Ishikawa (cell line): Measurements from ENCODE around the gene FASTK.
A peak's percentile ranks its signal among the peaks of the same experiment; 100 is the strongest.

Source experiments
- CEBPB ChIP-seq: IDR thresholded peaks from 2 replicates; pipeline ENCODE4 v1.6.1; 2012
- CREB1 ChIP-seq: IDR thresholded peaks from 2 replicates; pipeline ENCODE4 v1.6.1; 2012; ENCODE audit warnings: low read depth
- EGR1 ChIP-seq: IDR thresholded peaks from 2 replicates; pipeline ENCODE4 v1.6.1; 2012
- EP300 ChIP-seq: IDR thresholded peaks from 2 replicates; pipeline ENCODE4 v1.6.1; 2012; ENCODE audit warnings: borderline replicate concordance
- FOXM1 ChIP-seq: IDR thresholded peaks from 2 replicates; pipeline ENCODE4 v1.6.1; 2012; ENCODE audit warnings: low read depth, borderline replicate concordance
- MAX ChIP-seq: IDR thresholded peaks from 2 replicates; pipeline ENCODE4 v1.6.1; 2012
- NFIC ChIP-seq: IDR thresholded peaks from 2 replicates; pipeline ENCODE4 v1.6.1; 2012
- RAD21 ChIP-seq: IDR thresholded peaks from 2 replicates; pipeline ENCODE4 v1.6.1; 2012; ENCODE audit warnings: low read depth
- REST ChIP-seq: IDR thresholded peaks from 2 replicates; pipeline ENCODE4 v1.6.1; 2012; ENCODE audit warnings: low read depth, mild to moderate bottlenecking
- TAF1 ChIP-seq: IDR thresholded peaks from 2 replicates; pipeline ENCODE4 v1.6.1; 2012; ENCODE audit warnings: low read depth, mild to moderate bottlenecking
- TCF12 ChIP-seq: IDR thresholded peaks from 2 replicates; pipeline ENCODE4 v1.6.1; 2012; ENCODE audit warnings: low read depth
- TEAD4 ChIP-seq: IDR thresholded peaks from 2 replicates; pipeline ENCODE4 v1.6.1; 2012
- YY1 ChIP-seq: IDR thresholded peaks from 2 replicates; pipeline ENCODE4 v1.6.1; 2012; ENCODE audit warnings: low read depth
- ZBTB7A ChIP-seq: IDR thresholded peaks from 2 replicates; pipeline ENCODE4 v1.6.1; 2012; ENCODE audit warnings: low read depth
- TF ChIP-seq, protein P1 (sequence below): IDR thresholded peaks from 2 replicates; pipeline ENCODE4 v1.6.1; 2012

Gene FASTK

GRCh38 chr7:151059367-151060112 lies 21.1 kb downstream of the FASTK start, which contains the start of gene SLC4A2:
SLC4A2 (plus strand) TSS chr7:151059589; CDS start chr7:151061988, 2,399 bp downstream.
- TF ChIP-seq EGR1 (peak; percentile 35), FOXM1 (no peak), ZBTB7A (peak; percentile 96), YY1 (no peak), TAF1 (peak; percentile 37; the same call in 1 of the 2 replicates)
- TF ChIP-seq, protein P1, sequence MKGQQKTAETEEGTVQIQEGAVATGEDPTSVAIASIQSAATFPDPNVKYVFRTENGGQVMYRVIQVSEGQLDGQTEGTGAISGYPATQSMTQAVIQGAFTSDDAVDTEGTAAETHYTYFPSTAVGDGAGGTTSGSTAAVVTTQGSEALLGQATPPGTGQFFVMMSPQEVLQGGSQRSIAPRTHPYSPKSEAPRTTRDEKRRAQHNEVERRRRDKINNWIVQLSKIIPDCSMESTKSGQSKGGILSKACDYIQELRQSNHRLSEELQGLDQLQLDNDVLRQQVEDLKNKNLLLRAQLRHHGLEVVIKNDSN = no peak

- no peak for TF ChIP-seq TEAD4
- peak; percentile 36; the same call in 1 of the 2 replicates for TF ChIP-seq MAX
Measured at GRCh38 chr7:151058781-151059366, 21.7 kb downstream of the FASTK start.

- TF ChIP-seq YY1 (peak; percentile 66; the same call in 1 of the 2 replicates), TEAD4 (peak; percentile 25), EGR1 (no peak), MAX (peak; percentile 49; the same call in 1 of the 2 replicates), CREB1 (peak; percentile 28; the same call in 1 of the 2 replicates), FOXM1 (no peak), CEBPB (no peak), RAD21 (no peak), TAF1 (peak; percentile 48), NFIC (peak; percentile 37; the same call in 1 of the 2 replicates), ZBTB7A (peak; percentile 91; the same call in 1 of the 2 replicates), TCF12 (peak; percentile 70)
- TF ChIP-seq, protein P1 = peak; percentile 57
Measured at GRCh38 chr7:151057989-151058780, 22.4 kb downstream of the FASTK start.

- no peak for TF ChIP-seq YY1
Measured at GRCh38 chr7:151057506-151057988, 23.1 kb downstream of the FASTK start, which contains the start of gene CDK5. CDK5 (minus strand) TSS chr7:151057897; CDS start chr7:151057848, 49 bp downstream.

- TF ChIP-seq CREB1 = no peak
- TF ChIP-seq EGR1 = no peak
- TF ChIP-seq EP300 = no peak
- no peak for TF ChIP-seq REST
- TF ChIP-seq ZBTB7A = no peak
- no peak for TF ChIP-seq RAD21
- TF ChIP-seq, protein P1 = no peak
- TF ChIP-seq FOXM1 = no peak
- TF ChIP-seq MAX = no peak
- TF ChIP-seq TEAD4 = no peak
- no peak for TF ChIP-seq TAF1
- no peak for TF ChIP-seq TCF12
- no peak for TF ChIP-seq YY1
- no peak for TF ChIP-seq CEBPB
Measured at GRCh38 chr7:151056666-151057505, 23.7 kb downstream of the FASTK start.

DNA sequence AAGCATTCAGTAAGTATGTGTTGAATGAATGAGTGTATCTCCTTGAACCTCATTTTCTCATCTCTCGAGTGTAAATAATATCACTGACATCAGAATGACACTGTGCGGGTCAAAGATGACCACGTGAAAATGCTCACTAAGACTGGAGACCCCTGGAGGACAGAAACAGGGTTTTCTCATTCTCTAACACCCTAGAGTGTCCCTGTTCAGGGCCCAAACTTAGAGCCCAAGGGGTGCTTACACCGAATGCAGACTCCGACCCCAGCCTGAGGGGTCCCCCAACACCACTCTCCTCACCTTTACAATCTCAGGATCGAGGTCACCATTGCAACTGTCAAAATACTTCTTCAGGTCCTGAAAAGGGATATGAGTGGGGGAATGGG lies 24.3 kb downstream of the FASTK start:
- TF ChIP-seq CEBPB = no peak
- TF ChIP-seq EGR1 = no peak
- TF ChIP-seq, protein P1 = no peak
- no peak for TF ChIP-seq TAF1
- no peak for TF ChIP-seq NFIC
- TF ChIP-seq FOXM1 = no peak
- TF ChIP-seq CREB1 = no peak
- TF ChIP-seq ZBTB7A = no peak
- TF ChIP-seq YY1 = no peak
- TF ChIP-seq TEAD4 = no peak
- TF ChIP-seq EP300 = no peak
- no peak for TF ChIP-seq RAD21
- TF ChIP-seq MAX = no peak
- no peak for TF ChIP-seq TCF12
- TF ChIP-seq REST = no peak
